K562 (cell line): ENCODE data around the gene ARHGAP22. TPM values are rescaled to one million over a fixed set of nuclear protein-coding genes. Genes with fewer than 3 reads are reported as not detected.
A peak's percentile ranks its signal among the peaks of the same experiment; 100 is the strongest.

Experiments used
- ATAC-seq: fragments of 200-7000 bp; cut with Tn5 transposase; 3 replicates; pipeline ENCODE4 v1.9.1; 2020; ENCODE audit warnings: moderate library complexity
- BruUV-seq: library from RNA; stranded (reverse); fragments of 400-500 nt; replicated peaks from 2 replicates; lab custom pipeline; 2021; lab: Mats Ljungman, UMichigan
- CTCF ChIA-PET: fragments of 300-600 bp; formaldehyde crosslinking; extraction: SDS; loops from one replicate; lab custom pipeline; 2021; ENCODE audit warnings: low intra/inter-chr PET ratio; lab: Yijun Ruan, JAX
- POLR2A ChIA-PET: fragments of 300-600, 350-650 bp; sonication (Branson Sonifier 250); formaldehyde crosslinking; extraction: SDS; loops from one replicate; lab custom pipeline; 2021; ENCODE audit warnings: antibody characterized with exemption, inconsistent platforms; lab: Yijun Ruan, JAX
- DNase-seq, 4 experiments: peaks; one replicate each; pipeline versions ENCODE4 v3.0.0 to v3.0.0-alpha.2; 2011 to 2018; ENCODE audit warnings: low spot score in 3 of 4, mixed read lengths in 3 of 4; ENCODE audit errors: extremely low read depth in 1 of 4
- FAIRE-seq: peaks from 2 replicates; lab custom pipeline; 2011; peaks lifted over from hg19 to GRCh38; lab: Jason Lieb, UNC
- H2AFZ ChIP-seq: 2 replicates; pipeline ENCODE4 v1.6.0; 2011; ENCODE audit warnings: low read depth, low read length, control low read depth, inconsistent platforms
- H3K27ac ChIP-seq: fragments of 200-600 bp; 3 replicates; pipeline ENCODE4 v1.8.0; 2011; ENCODE audit warnings: low read depth, mild to moderate bottlenecking, control low read depth, inconsistent platforms, low read length, moderate library complexity, mixed read lengths; ENCODE audit errors: extremely low read depth
- H3K27me3 ChIP-seq, 2 experiments: fragments of 300-600 bp in 1 of 2; 2 replicates in 1 of 2; 3 replicates in 1 of 2; pipeline versions ENCODE4 v1.6.0 to v1.8.0; 2011; ENCODE audit warnings: inconsistent platforms in 2 of 2, low read length in 2 of 2, mild to moderate bottlenecking in 1 of 2, mixed read lengths in 1 of 2, moderate library complexity in 1 of 2; ENCODE audit not compliant: control insufficient read depth in 2 of 2, insufficient read depth in 2 of 2
- H3K36me3 ChIP-seq: fragments of 300-600 bp; 3 replicates; pipeline ENCODE4 v1.8.0; 2011; ENCODE audit warnings: mild to moderate bottlenecking, low read length, inconsistent platforms; ENCODE audit not compliant: control insufficient read depth, insufficient read depth
- H3K4me1 ChIP-seq, 2 experiments: fragments of 200-600 bp in 1 of 2; replicated peaks in 1 of 2; 2 replicates in 1 of 2; 3 replicates in 1 of 2; pipeline versions ENCODE4 v1.5.1 to v1.8.0; 2011; ENCODE audit warnings: inconsistent platforms in 2 of 2, low read length in 2 of 2, mild to moderate bottlenecking in 1 of 2, mixed read lengths in 1 of 2, moderate library complexity in 1 of 2; ENCODE audit not compliant: control insufficient read depth in 2 of 2, insufficient read depth in 2 of 2
- H3K4me2 ChIP-seq: 2 replicates; pipeline ENCODE4 v1.6.1; 2011; ENCODE audit warnings: low read length, control low read depth, inconsistent platforms, mixed read lengths; ENCODE audit not compliant: insufficient read depth
- H3K4me3 ChIP-seq: fragments of 200-600 bp; sonication (generic), shearing (Covaris generic); 2 replicates; pipeline ENCODE4 v1.5.1; 2016; ENCODE audit warnings: control low read depth, inconsistent platforms
- H3K79me2 ChIP-seq: fragments of 200-600 bp; 3 replicates; pipeline ENCODE4 v1.8.0; 2011; ENCODE audit warnings: low read length, inconsistent platforms; ENCODE audit not compliant: control insufficient read depth, insufficient read depth
- H3K9ac ChIP-seq, 2 experiments: 2 replicates each; pipeline versions ENCODE4 v1.6.0 to v1.6.1; 2011; ENCODE audit warnings: low read depth in 2 of 2, low read length in 2 of 2, control low read depth in 1 of 2, inconsistent platforms in 1 of 2, mild to moderate bottlenecking in 1 of 2, mixed read lengths in 1 of 2; ENCODE audit not compliant: insufficient read depth in 1 of 2
- H3K9me1 ChIP-seq: one replicate; pipeline ENCODE4 v1.6.0; 2011; ENCODE audit warnings: inconsistent platforms, mild to moderate bottlenecking, low read length, moderate library complexity; ENCODE audit not compliant: control insufficient read depth, insufficient read depth
- H3K9me3 ChIP-seq: replicated peaks from 2 replicates; pipeline ENCODE4 v1.5.1; 2011; ENCODE audit warnings: low read depth, low read length, inconsistent platforms; ENCODE audit not compliant: control insufficient read depth, insufficient read depth
- H4K20me1 ChIP-seq: replicated peaks from 2 replicates; pipeline ENCODE4 v1.6.1; 2011; ENCODE audit warnings: low read length, inconsistent platforms, mixed read lengths; ENCODE audit not compliant: control insufficient read depth, insufficient read depth
- ARNT ChIP-seq, 2 experiments: fragments of 450-650 bp; IDR thresholded peaks; 2 replicates each; pipeline ENCODE4 v1.6.1; 2016; ENCODE audit warnings: mild to moderate bottlenecking in 1 of 2
- BHLHE40 ChIP-seq: IDR thresholded peaks from 2 replicates; pipeline ENCODE4 v1.6.1; 2011; ENCODE audit warnings: low read length, improper control_type of control experiment
- BMI1 ChIP-seq: fragments of 150-350 bp; IDR thresholded peaks from 2 replicates; pipeline ENCODE4 v1.6.1; 2014; ENCODE audit warnings: low read length
- CBFA2T2 ChIP-seq: fragments of 450-650 bp; conservative IDR thresholded peaks from 2 replicates; pipeline ENCODE4 v1.6.1; 2017; ENCODE audit warnings: mild to moderate bottlenecking
- HMGXB4 ChIP-seq: sonication (generic); formaldehyde crosslinking; IDR thresholded peaks from 2 replicates; pipeline ENCODE4 v1.8.1; 2023; ENCODE audit warnings: mild to moderate bottlenecking, missing genetic modification reagents
- ID3 ChIP-seq, 2 experiments: fragments of 250-450 bp in 1 of 2; fragments of 450-650 bp in 1 of 2; sonication (Bioruptor Pico) in 1 of 2; IDR thresholded peaks; 2 replicates each; pipeline versions ENCODE4 v1.6.1 to v1.8.0; 2016 to 2021; ENCODE audit warnings: mild to moderate bottlenecking in 2 of 2, moderate library complexity in 2 of 2, missing compliant biosample characterization in 1 of 2, missing genetic modification characterization in 1 of 2
- MEF2D ChIP-seq: conservative IDR thresholded peaks from 2 replicates; pipeline ENCODE4 v1.6.1; 2016; ENCODE audit warnings: low read depth, missing genetic modification characterization, missing compliant biosample characterization
- ZBTB34 ChIP-seq: fragments of 250-450 bp; sonication (Bioruptor Pico); IDR thresholded peaks from 2 replicates; pipeline ENCODE4 v1.8.0; 2021; ENCODE audit warnings: mild to moderate bottlenecking, moderate library complexity
- ZNF764 ChIP-seq: fragments of 250-450 bp; sonication (Bioruptor Pico); IDR thresholded peaks from 2 replicates; pipeline ENCODE4 v1.4.0; 2020; ENCODE audit warnings: low read depth, mild to moderate bottlenecking, moderate library complexity
- WGBS: fragments of 100-300 bp; shearing (Covaris generic); methylation state at CpG from one replicate; pipeline ENCODE4 v1.1.6; 2016; ENCODE audit warnings: low coverage, mixed read lengths; ENCODE audit not compliant: insufficient coverage; ENCODE audit errors: missing lambda C conversion rate; 5-methylcytosine and 5-hydroxymethylcytosine counted together
- in situ Hi-C: fragments of 300-500 bp; cut with MboI; formaldehyde crosslinking; loops from 4 replicates; pipeline ENCODE4 v1.15.0; 2018; ENCODE audit warnings: inconsistent platforms, mixed read lengths
- intact Hi-C: fragments of 100-400 bp; cut with micrococcal nuclease; formaldehyde crosslinking; loops from 2 replicates; pipeline ENCODE4 v1.14.2; 2022
- polyA plus RNA-seq, 8 experiments: library from polyadenylated mRNA; depleted of rRNA in 4 of 8; stranded (reverse) in 5 of 8; unstranded in 3 of 8; fragments of >200 nt; fragmentation: Nextera tagmentation in 2 of 8; fragmentation: Illumina TruSeq in 1 of 8; extraction: Ambion mirVana in 2 of 8; extraction: Trizol in 1 of 8; gene quantifications; 2 replicates each; pipeline versions ENCODE4 v1.2.1 to v1.2.3, GENCODE V29; 2011 to 2014; ENCODE audit warnings: inconsistent platforms in 1 of 8, missing spikeins in 1 of 8
- total RNA-seq, 7 experiments: library from RNA; depleted of rRNA in 6 of 7; stranded (reverse); fragments of >200 nt in 6 of 7; fragmentation: Illumina TruSeq in 2 of 7; extraction: Trizol in 2 of 7; gene quantifications; 2 replicates each; pipeline versions ENCODE4 v1.2.1 to v1.2.3, GENCODE V29; 2011 to 2021; ENCODE audit warnings: low replicate concordance in 1 of 7
- TF ChIP-seq, protein P1 (sequence below), 2 experiments: IDR thresholded peaks; 2 replicates each; pipeline ENCODE4 v1.6.1; 2011; ENCODE audit warnings: borderline replicate concordance in 1 of 2, control low read depth in 1 of 2, low read depth in 1 of 2, low read length in 1 of 2, mild to moderate bottlenecking in 1 of 2, mixed read lengths in 1 of 2, moderate library complexity in 1 of 2; ENCODE audit not compliant: insufficient read depth in 1 of 2, insufficient read length in 1 of 2, poor library complexity in 1 of 2, severe bottlenecking in 1 of 2; ENCODE audit errors: extremely low read depth in 1 of 2
- TF ChIP-seq, protein P2 (sequence below): fragments of 250-450 bp; sonication (Bioruptor Pico); IDR thresholded peaks from 2 replicates; pipeline ENCODE4 v1.5.0; 2022; ENCODE audit warnings: mild to moderate bottlenecking

ARHGAP22 gene
- total and polyA plus RNA-seq, 9 of the 15 experiments (the other 6 are each of a cell fraction or from before 2014, with no cell fraction given), result 1.3 to 28.1 (median 12.7) TPM

GRCh38 chr10:48445932-48446331, 158.9 kb downstream of the ARHGAP22 start:
- no peak overlapping the region for H3K4me3 ChIP-seq
- no peaks in the 10 kb centered on the region for H3K9me3 ChIP-seq
- CTCF ChIA-PET, result interaction anchor here (5.3 kb wide), 1 partner anchor 60 kb away, joined by 63 read pairs; no protein-coding TSS in a partner anchor
- H3K79me2 ChIP-seq, result no peaks in the 10 kb centered on the region
- WGBS, result 91% methylated on average over 7 of the region's 7 CpGs
- H4K20me1 ChIP-seq, result no peaks in the 10 kb centered on the region
- ATAC-seq (no peak), DNase-seq (no peak), FAIRE-seq (no peak)
- H2AFZ ChIP-seq, result no peak overlapping the region
- H3K27me3 ChIP-seq, result no peaks in the 10 kb centered on the region
- BruUV-seq, result TSS peak; percentile 50
- H3K9me1 ChIP-seq, result no peaks in the 10 kb centered on the region
- POLR2A ChIA-PET, result interaction anchor here (0.6 to 2.5 kb wide), 7 partner anchors 9 to 79 kb away, joined by 3 to 17 read pairs (median 4); no protein-coding TSS in a partner anchor
- no peak overlapping the region for H3K27ac ChIP-seq
- no peak overlapping the region for H3K4me2 ChIP-seq
- peak overlapping the region in 1 of 2 experiments; percentile 53; a peak in 1 of 4 replicates for H3K9ac ChIP-seq
- peaks cover 0 to 22% of the 10 kb centered on the region in 2 experiments for H3K4me1 ChIP-seq
- H3K36me3 ChIP-seq, result peaks cover 75% of the 10 kb centered on the region; the same call in 2 of the 3 replicates
- in situ Hi-C loops (loop anchor here (5.0 kb wide), 1 partner anchor 56 kb away; no protein-coding TSS in a partner anchor), intact Hi-C loops (no loop called here)
- TF ChIP-seq ZNF764 (CRISPR knock-in tag), result no peak
- TF ChIP-seq BMI1, result no peak
- no peak for TF ChIP-seq MEF2D (tag)
- no peak for TF ChIP-seq CBFA2T2
- TF ChIP-seq BHLHE40, result no peak
- no peak for TF ChIP-seq ARNT (IDR thresholded peaks at IDR 0.05)
- TF ChIP-seq, protein P1, sequence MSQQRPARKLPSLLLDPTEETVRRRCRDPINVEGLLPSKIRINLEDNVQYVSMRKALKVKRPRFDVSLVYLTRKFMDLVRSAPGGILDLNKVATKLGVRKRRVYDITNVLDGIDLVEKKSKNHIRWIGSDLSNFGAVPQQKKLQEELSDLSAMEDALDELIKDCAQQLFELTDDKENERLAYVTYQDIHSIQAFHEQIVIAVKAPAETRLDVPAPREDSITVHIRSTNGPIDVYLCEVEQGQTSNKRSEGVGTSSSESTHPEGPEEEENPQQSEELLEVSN (IDR thresholded peaks at IDR 0.05; ENCODE audit: borderline replicate concordance in 1 of 2, extremely low read depth in 1 of 2, insufficient read depth in 1 of 2, insufficient read length in 1 of 2, low read depth in 1 of 2, low read length in 1 of 2, poor library complexity in 1 of 2, severe bottlenecking in 1 of 2), result no peak
- TF ChIP-seq HMGXB4, result no peak
- no peak for TF ChIP-seq ID3 (CRISPR knock-in tag; IDR thresholded peaks at IDR 0.05)
- no peak for TF ChIP-seq ID3 (tag; IDR thresholded peaks at IDR 0.05)
- TF ChIP-seq, protein P2, sequence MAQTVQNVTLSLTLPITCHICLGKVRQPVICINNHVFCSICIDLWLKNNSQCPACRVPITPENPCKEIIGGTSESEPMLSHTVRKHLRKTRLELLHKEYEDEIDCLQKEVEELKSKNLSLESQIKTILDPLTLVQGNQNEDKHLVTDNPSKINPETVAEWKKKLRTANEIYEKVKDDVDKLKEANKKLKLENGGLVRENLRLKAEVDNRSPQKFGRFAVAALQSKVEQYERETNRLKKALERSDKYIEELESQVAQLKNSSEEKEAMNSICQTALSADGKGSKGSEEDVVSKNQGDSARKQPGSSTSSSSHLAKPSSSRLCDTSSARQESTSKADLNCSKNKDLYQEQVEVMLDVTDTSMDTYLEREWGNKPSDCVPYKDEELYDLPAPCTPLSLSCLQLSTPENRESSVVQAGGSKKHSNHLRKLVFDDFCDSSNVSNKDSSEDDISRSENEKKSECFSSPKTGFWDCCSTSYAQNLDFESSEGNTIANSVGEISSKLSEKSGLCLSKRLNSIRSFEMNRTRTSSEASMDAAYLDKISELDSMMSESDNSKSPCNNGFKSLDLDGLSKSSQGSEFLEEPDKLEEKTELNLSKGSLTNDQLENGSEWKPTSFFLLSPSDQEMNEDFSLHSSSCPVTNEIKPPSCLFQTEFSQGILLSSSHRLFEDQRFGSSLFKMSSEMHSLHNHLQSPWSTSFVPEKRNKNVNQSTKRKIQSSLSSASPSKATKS (CRISPR knock-in tag), result no peak
- TF ChIP-seq ZBTB34, result no peak
